ENCODE measurements around the gene ALPP.

DNA sequence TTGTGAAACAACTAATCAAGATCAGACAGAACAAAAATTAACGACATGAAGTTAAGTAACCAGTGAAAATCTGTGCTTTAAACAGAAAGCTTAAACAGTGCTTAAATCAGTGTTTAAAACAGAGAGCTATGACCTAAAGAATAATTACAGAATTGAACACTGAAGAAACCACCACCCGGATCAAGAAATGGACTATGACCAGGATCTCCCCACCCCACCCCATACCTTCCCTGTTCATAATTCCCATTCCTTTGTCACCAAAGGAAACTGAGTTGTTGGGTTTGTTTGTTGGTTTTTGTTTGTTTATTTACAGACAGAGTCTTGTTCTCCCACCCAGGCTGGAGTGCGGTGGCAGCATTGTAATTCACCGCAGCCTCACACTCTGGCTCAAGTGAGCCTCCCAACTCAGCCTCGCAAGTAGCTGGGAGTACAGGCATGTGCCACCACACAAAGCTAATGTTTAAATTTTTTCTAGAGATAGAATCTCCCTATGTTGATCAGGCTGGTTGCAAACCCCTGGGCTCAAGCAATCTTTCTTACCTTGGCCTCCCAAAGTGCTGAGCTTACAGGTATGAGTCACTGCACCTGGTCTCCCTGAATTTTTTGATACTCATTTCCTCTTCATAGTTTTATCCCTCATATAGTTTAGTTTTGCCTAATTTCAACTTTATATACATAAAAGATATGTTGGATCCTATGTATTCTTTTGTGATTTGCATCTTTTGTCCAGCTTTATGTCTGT lies 19.9 kb downstream of the ALPP start:
- TF ChIP-seq POLR2A (IDR thresholded peaks at IDR 0.05), result no peak
- TF ChIP-seq, protein P1, sequence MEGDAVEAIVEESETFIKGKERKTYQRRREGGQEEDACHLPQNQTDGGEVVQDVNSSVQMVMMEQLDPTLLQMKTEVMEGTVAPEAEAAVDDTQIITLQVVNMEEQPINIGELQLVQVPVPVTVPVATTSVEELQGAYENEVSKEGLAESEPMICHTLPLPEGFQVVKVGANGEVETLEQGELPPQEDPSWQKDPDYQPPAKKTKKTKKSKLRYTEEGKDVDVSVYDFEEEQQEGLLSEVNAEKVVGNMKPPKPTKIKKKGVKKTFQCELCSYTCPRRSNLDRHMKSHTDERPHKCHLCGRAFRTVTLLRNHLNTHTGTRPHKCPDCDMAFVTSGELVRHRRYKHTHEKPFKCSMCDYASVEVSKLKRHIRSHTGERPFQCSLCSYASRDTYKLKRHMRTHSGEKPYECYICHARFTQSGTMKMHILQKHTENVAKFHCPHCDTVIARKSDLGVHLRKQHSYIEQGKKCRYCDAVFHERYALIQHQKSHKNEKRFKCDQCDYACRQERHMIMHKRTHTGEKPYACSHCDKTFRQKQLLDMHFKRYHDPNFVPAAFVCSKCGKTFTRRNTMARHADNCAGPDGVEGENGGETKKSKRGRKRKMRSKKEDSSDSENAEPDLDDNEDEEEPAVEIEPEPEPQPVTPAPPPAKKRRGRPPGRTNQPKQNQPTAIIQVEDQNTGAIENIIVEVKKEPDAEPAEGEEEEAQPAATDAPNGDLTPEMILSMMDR (IDR thresholded peaks at IDR 0.05), result no peak

Data from breast epithelium (tissue), 3 donors.